Right lobe of liver (tissue), 4 donors: Measurements from ENCODE around the gene TRABD2B.

Source experiments
- CTCF ChIP-seq, 4 donors: fragments of 200-600 bp in 3 of 4; fragments of 450-650 bp in 1 of 4; IDR thresholded peaks; one replicate each; pipeline versions ENCODE4 v1.5.1 to v1.8.0; 2016 to 2022; ENCODE audit warnings: antibody characterized with exemption in 4 of 4, mild to moderate bottlenecking in 2 of 4
- POLR2A ChIP-seq: fragments of 450-650 bp; IDR thresholded peaks from one replicate; pipeline ENCODE4 v1.6.1; 2017; ENCODE audit warnings: antibody characterized with exemption, mild to moderate bottlenecking
- donor health status: DM: no; HTN: no; CAD: no.
- donor health status: DM: no; HTN: no; CAD: no.
- donor health status: DM: no; HTN: yes; CAD: no.

- no peak for TF ChIP-seq CTCF (IDR thresholded peaks at IDR 0.05)
- TF ChIP-seq POLR2A, result no peak
Measured at GRCh38 chr1:47792779-47793178, 204.4 kb downstream of the TRABD2B start.
